HG03045 (cell line): Measurements from ENCODE around the gene DGAT2.

Source experiments
- ATAC-seq: cut with Tn5 transposase; IDR thresholded peaks from one replicate; pipeline ENCODE4 v1.9.1; 2021; ENCODE audit warnings: mild to moderate bottlenecking, moderate library complexity; ENCODE audit not compliant: unreplicated experiment

The DGAT2 gene

DNA sequence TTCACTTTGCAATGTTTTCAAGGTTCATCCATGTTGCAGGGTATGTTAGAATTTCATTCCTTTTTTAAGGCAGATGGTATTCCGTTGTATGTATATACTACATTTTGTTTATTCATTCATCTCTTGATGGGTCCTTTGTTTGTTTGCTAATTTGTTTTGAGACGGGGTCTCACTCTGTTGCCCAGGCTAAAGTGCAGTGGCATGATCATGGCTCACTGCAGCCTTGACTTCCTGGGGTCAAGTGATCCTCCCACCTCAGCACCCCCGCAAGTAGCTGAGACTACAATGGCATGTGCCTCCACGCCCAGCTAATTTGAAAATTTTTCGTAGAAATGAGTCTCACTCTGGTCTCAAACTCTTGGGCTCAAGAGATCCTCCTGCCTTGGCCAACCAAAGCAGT, 52.6 kb downstream of the DGAT2 start:
- ATAC-seq = no peak

DNA sequence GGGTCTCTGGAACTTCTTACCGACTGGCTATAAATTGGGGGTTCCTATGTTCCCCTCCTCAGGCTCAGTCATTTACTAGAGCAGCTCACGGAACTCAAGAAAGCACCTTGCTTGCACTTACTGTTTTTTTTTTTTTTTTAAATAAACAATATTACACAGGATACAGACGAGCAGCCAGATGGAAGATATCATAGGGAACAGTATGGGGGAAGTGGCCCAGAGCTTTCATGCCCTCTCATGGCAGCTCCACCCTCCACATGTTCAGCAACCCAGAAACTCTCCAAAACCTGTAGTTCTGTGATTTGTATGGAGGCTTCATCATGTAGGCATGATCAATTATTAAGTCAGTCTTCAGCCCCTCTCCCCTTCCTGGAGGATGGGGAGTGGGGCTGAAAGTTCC, 54.0 kb downstream of the DGAT2 start:
- no peak for ATAC-seq

DNA sequence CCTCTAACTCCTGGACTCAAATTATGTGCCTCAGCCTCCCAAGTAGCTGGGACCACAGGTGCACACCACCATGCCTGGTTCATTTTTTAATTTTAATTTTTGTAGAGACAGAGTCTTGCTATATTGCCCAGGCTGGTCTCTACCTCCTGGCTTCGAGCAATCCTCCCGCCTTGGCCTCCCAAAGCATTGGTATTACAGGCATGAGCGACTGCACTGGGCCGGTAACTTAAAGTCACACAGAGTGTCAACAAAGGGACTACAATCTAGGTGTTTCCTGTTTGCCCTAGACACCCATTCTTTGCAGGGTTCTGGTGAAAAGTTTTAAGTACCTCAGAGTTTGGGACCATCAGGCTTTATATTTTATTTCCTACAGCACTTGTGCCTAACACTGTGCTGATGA, 54.8 kb downstream of the DGAT2 start:
- ATAC-seq = no peak

DNA sequence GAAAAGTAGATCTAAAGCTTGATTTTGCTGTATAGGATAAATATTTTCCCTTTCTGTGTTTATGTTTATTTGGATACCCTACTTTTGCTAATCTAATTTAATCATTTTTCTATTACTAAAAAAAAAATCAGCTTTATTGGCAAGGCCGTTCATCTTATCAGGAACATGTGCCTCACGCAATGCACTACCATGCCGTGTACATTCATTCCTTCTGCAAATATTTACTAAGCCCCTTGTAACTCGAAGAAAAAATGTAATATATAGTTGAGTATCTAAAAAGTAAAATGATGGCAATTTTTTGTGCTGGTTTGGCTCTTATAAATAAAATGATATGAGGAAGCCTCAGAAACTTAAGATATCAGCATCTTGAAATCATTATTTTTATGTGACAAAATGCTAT, 55.4 kb downstream of the DGAT2 start:
- ATAC-seq = no peak

DNA sequence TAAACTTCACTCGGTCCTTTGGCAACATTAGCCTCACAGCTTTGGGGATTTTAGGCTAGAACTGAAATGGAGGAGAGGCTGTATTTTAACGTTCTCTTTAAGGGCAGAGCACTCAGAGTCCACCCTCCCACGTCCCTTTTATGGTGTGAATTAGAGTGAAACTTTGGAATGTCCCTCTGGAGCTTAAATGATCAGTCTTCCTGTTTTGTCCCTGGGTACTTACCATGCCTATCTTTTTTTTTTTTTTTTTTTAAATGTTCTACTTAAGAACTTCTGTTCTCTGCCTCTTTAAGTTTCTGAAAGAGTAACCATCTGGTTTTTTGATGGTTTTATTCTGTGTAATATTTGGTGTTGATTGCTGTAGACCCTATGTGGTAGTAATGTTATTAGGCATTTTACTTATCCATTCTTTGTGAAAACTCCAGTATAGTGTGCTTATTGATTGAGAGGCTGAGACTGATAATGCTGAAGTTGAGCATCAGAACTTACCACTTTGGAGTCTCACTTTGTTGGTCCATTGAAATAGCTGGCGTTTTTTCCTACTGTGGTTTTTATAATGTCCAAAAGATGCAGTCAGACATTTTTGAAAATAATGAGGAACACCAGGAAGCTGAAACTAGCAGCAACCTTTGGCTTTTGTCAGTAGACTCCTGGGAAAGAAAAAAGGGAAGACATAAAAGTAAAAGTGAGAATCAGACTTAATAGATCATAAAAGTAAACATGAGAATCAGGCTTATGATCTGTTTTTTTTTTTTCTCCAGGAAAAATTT, 58.1 kb downstream of the DGAT2 start:
- ATAC-seq = no peak

DNA sequence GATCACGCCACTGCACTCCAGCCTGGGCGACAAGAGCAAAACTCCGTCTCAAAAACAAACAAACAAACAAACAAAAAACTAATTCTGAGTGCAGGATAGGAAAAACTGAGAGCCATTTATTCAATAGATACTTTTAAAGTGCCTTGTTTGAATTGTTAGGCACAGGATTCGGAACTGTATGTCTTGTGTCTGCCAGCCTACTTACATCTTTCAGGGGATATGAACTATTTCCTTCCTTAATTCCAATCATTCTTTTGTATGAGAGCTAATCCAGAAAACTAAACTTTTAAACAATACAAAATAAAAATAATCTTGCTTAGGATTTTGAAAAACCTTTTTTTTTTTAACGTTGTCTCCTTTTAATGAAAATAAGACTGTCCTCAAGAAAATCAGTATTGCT, 59.0 kb downstream of the DGAT2 start:
- ATAC-seq = no peak

DNA sequence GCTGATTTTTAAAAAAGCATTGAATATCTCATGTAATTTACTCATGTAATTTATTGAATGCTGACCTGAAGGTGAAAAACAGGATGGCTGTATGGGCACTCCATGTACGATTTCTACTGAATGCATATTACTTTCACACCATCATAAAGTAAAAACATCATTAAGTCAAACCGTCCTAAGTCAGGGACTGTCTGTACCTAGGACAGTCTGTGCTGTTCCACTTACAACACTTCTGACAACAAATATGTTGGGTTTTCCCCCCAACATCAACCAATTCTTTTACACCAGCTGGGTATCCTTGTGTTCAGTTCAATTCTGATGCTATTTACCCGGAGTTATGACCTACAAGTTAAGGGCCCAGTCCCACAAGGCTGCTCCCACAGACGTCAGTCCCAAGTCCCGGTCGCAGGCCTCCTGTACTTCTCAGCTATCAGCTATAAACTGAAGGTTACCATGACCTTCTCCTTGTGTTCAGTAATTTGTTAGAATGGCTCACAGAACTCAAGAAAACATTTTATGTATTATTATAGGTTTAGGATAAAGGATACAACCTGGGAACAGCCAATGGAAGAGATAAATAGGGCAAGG, 63.4 kb downstream of the DGAT2 start:
- ATAC-seq = no peak

DNA sequence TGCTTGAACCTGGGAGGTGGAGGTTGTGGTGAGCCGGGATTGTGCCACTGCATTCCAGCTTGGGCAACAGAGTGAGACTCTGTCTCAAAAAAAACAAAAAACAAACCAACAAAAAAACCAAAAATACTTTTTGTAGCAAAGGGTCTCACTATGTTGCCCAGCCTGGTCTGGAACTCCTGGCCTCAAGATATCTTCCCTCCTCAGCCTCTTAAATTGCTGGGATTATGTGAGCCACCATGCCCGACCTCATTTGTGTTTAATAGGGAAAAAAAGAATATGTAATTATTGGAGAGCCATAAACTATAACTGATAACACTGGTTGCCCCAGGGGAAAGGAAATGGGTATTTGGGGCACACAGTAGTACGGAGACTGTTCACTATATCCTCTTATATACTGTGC, 66.2 kb downstream of the DGAT2 start:
- no peak for ATAC-seq

DNA sequence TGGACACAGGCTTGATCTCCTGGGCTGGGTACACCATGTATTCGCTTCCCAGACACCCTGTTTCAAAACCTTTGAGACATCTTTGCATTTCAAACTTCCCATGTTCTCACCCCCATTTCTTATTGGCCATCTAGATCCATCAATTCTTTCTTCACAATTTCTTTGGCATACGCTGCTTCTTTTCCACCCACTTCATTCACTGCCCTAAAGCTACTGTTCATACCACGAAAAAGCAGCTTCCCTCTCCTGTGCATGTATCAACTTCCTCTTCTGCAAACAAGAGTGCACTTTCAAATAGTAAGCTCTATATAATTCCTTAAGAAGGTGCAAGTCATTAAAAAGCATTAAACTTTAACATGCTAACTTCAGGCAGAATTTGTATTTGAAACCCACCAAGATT, 67.8 kb downstream of the DGAT2 start:
- ATAC-seq = no peak

DNA sequence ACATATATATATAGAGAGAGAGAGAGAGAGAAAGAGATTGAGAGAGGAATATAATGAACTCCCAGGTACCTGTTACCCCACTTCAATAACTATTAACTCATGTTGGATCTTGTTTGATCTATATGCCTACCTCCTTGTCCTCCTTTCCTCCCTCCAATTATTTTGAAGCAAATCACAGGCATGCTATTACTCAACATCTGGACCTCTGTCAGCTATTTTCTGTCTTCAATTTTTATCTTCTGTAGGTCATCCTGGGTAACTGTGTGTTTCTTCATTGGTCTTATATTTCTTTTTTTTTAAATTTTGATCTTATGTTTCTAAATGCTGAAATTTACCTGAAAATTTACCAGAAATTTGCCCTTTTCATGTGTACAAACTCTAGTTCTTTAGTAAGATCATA, 71.3 kb downstream of the DGAT2 start:
- no peak for ATAC-seq

DNA sequence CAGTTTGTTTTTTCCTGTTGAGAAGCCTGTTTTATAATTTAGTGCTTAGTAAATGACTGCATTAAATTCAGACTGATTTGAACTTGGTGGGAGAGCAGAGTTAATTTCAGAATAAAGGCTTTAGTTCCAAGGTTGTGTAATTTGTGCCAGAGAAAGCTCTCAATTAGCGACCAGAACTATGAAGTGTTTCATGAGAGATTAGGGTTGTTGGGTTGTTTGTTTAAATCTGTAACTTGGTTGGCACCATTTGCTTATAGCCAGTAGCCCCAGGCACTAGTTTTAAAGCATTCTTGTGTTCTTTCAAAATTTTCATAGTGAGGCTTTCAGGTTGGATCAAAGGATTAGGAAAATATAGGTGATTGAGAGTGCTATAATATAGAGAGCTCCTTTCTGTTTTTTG, 71.9 kb downstream of the DGAT2 start:
- ATAC-seq = no peak

DNA sequence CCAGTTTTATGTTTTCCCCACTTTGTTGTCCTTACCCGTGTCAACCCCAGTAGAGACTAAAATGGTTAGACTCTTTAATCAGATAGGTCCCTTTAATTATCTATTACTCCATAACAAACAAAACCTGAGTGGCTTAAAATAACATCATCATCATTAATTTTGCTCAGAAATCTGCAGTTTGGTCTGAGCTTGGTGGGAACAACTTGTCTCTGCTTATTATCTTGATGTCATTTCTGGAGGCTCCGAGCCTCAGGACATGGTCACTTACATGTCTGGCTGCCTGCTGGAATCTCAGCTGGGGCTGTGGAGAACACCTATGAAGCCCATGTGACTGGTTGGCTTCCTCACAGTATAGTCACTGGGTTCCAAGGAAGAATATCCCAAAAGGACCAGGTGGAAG, 73.2 kb downstream of the DGAT2 start:
- no peak for ATAC-seq

DNA sequence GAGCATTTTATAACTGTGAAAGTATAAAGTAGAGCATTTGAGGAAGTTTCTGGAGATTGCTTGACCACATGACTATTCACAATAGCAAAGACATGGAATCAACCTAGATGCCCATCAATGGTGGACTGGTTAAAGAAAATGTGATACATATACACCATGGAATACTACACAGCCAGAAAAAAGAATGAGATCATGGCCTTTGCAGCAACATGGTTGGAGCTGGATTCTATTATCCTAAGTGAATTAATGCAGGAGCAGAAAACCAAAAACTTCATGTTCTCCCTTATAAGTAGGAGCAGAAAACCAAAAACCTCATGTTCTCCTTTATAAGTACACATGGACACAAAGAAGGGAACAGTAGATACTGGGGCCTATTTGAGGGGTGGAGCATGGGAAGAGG, 76.7 kb downstream of the DGAT2 start:
- no peak for ATAC-seq

DNA sequence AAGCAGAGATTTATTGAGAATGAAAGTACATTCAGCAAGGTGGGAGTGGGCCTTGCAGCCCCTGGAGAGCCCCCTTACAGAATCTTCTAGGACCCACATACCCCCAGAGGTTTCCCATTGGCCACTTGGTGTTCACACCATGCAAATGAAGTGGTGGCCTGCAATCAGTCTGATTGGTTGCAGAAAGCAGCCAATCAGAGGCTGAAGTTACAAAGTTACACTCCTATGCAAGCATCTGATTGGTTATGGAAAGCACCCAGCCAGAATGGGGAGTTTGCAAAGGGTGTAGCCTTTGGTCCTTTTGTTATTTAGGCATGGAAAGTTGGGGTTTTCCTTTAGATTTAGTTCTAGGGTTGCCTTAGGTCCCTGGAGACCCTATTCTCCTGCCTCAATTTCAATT, 81.3 kb downstream of the DGAT2 start:
- no peak for ATAC-seq

DNA sequence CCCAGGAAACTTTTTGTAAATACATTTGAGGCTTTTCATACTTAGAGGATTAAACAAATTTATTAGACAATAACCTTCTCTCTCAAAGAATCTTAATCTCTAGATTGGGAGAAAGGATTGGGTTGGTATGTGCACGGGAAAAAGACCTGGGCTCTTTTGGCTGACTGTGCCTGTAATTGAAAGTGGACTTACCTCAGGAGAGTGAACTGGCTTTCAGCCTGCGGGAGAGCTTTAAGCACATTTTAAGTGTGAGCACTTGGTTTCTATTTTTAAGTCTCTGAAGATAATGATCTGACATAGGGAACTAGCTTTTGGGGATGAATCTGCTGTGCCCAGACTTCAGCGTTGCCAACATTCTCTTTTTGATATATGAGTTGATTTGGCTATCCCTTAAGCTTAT, 82.2 kb downstream of the DGAT2 start:
- ATAC-seq = no peak
